GM12892 (cell line): ENCODE data around the gene CLDN9.

ENCODE experiments used
- POLR2A ChIP-seq: IDR thresholded peaks from 2 replicates; pipeline ENCODE4 v1.6.1; 2011; ENCODE audit warnings: low read depth, low read length, control low read depth
- POLR2AphosphoS5 ChIP-seq: IDR thresholded peaks from 2 replicates; pipeline ENCODE4 v1.6.1; 2011; ENCODE audit warnings: low read depth, low read length, control low read depth

- TF ChIP-seq POLR2AphosphoS5: no peak
- no peak for TF ChIP-seq POLR2A
Measured at GRCh38 chr16:3000540-3000939, 12.2 kb upstream of the CLDN9 start.
